A673 (cell line): ENCODE measurements around the gene EML1.

Experiments
- EZH2 ChIP-seq: fragments of 200-600 bp; sonication (generic); IDR thresholded peaks from 2 replicates; pipeline ENCODE4 v1.6.1; 2017; ENCODE audit warnings: borderline replicate concordance, low read depth, mild to moderate bottlenecking, mixed read lengths, antibody characterized with exemption, low read length; ENCODE audit not compliant: poor library complexity, severe bottlenecking
- TF ChIP-seq, protein P1 (sequence below): fragments of 300-800, 200-600 bp; sonication (generic); conservative IDR thresholded peaks from 2 replicates; pipeline ENCODE4 v1.5.1; 2017; ENCODE audit warnings: low read depth, mild to moderate bottlenecking, antibody characterized with exemption, low read length, moderate library complexity, mixed read lengths

GRCh38 chr14:99991331-99991730 is 198.1 kb downstream of the EML1 start:
- no peak for TF ChIP-seq EZH2
- TF ChIP-seq, protein P1, sequence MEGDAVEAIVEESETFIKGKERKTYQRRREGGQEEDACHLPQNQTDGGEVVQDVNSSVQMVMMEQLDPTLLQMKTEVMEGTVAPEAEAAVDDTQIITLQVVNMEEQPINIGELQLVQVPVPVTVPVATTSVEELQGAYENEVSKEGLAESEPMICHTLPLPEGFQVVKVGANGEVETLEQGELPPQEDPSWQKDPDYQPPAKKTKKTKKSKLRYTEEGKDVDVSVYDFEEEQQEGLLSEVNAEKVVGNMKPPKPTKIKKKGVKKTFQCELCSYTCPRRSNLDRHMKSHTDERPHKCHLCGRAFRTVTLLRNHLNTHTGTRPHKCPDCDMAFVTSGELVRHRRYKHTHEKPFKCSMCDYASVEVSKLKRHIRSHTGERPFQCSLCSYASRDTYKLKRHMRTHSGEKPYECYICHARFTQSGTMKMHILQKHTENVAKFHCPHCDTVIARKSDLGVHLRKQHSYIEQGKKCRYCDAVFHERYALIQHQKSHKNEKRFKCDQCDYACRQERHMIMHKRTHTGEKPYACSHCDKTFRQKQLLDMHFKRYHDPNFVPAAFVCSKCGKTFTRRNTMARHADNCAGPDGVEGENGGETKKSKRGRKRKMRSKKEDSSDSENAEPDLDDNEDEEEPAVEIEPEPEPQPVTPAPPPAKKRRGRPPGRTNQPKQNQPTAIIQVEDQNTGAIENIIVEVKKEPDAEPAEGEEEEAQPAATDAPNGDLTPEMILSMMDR, result no peak
